ENCODE measurements around the gene UST. TPM values are rescaled to one million over a fixed set of nuclear protein-coding genes. Genes with fewer than 3 reads are reported as not detected.

UST gene
- total and polyA plus RNA-seq, 9 of the 15 experiments (the other 6 are each of a cell fraction or from before 2014, with no cell fraction given) = 0.04 to 0.10 TPM; not detected in 7

DNA sequence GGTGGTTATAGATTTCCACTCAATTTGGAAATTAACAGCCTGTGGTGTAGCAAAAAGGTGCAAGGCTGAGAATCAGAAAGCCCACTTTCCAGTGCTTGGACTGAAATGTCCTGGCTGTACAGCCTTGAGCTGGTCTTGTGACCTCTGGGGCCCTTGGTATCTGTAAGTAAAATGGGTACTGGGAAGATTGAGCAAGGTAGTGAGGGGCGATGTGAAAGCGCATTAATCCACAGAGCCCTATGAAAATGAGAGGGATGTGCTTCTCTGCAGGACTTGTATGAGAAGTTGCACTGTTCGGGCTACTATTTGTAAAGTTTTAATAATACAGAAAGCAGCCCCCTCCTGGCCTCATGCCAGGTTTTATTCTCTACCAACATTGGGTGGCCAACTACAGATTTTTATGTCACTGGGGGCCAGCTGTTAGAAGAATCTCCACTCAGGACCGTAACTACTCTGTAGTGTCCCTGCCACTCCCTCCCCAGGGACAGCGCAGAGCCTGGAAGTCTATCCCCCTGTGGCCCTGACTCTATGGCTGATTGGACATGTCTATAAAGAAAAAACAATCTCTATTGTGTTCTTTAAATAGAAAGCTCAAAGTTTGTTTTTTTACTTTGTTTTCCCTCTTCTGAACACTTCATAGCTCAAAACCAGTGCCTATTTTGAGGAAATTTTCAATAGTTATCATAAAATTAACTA, 316.0 kb downstream of the UST start:
- CTCF ChIA-PET (ENCODE audit: low intra/inter-chr PET ratio) = no interaction called here
- Histone ChIP-seq H3K27me3 (ENCODE audit: control insufficient read depth in 2 of 2, insufficient read depth in 2 of 2, low read length in 2 of 2) (peaks cover 48 to 49% of the 10 kb centered on the region in 2 experiments), H3K4me1 (replicated peaks in 1 of 2; ENCODE audit: control insufficient read depth in 2 of 2, insufficient read depth in 2 of 2, low read length in 2 of 2) (no peaks in the 10 kb centered on the region), H3K9ac (ENCODE audit: insufficient read depth in 1 of 2, low read depth in 2 of 2, low read length in 2 of 2) (no peak overlapping the region), H3K79me2 (ENCODE audit: control insufficient read depth, insufficient read depth, low read length) (no peaks in the 10 kb centered on the region), H3K27ac (ENCODE audit: extremely low read depth, low read depth, low read length) (no peak overlapping the region), H3K36me3 (ENCODE audit: control insufficient read depth, insufficient read depth, low read length) (no peaks in the 10 kb centered on the region), H3K9me1 (ENCODE audit: control insufficient read depth, insufficient read depth, low read length) (no peaks in the 10 kb centered on the region), H2AFZ (ENCODE audit: low read depth, low read length) (no peak overlapping the region), H4K20me1 (replicated peaks; ENCODE audit: control insufficient read depth, insufficient read depth, low read length) (no peaks in the 10 kb centered on the region), H3K4me2 (ENCODE audit: insufficient read depth, low read length) (no peak overlapping the region), H3K4me3 (no peak overlapping the region), H3K9me3 (replicated peaks; ENCODE audit: control insufficient read depth, insufficient read depth, low read depth, low read length) (no peaks in the 10 kb centered on the region)
- DNase-seq (ENCODE audit: extremely low read depth in 1 of 4, low spot score in 3 of 4) = no peak
- POLR2A ChIA-PET = interaction anchor here (0.6 to 2.8 kb wide), 5 partner anchors 9 to 1754 kb away, joined by 3 to 8 read pairs (median 3); no protein-coding TSS in a partner anchor
- in situ Hi-C loops (cut with MboI) (no loop called here), intact Hi-C loops (cut with micrococcal nuclease) (no loop called here)
- no peak for ATAC-seq
- BruUV-seq (replicated peaks) = no TSS peak
- no peak for FAIRE-seq
- no peak for TF ChIP-seq E2F8 (IDR thresholded peaks at IDR 0.05; ENCODE audit: low read depth, partially characterized antibody)
- no peak for TF ChIP-seq ZNF407 (IDR thresholded peaks at IDR 0.05; ENCODE audit: low read depth)
- TF ChIP-seq RB1 (IDR thresholded peaks at IDR 0.05; ENCODE audit: low read depth) = no peak
- no peak for TF ChIP-seq EZH2 (IDR thresholded peaks at IDR 0.05; ENCODE audit: borderline replicate concordance, low read depth, low read length)
- TF ChIP-seq NFIC (IDR thresholded peaks at IDR 0.05) = peak; percentile 75
- no peak for TF ChIP-seq ZNF316 (IDR thresholded peaks at IDR 0.05)
- TF ChIP-seq IFI16 (CRISPR knock-in tag; IDR thresholded peaks at IDR 0.05) = no peak
- 0% methylated on average over 5 of the region's 5 CpGs for WGBS (ENCODE audit: insufficient coverage, low coverage, missing lambda C conversion rate)
